Measurements from ENCODE around the gene NTRK3. TPM values are rescaled to one million over a fixed set of nuclear protein-coding genes. Genes with fewer than 3 reads are reported as not detected.

NTRK3 gene
- total and polyA plus RNA-seq, 4 donors = 0.21 to 2.9 (median 0.32) TPM

- Histone ChIP-seq H3K27ac (ENCODE audit: low read depth in 1 of 2, low read length in 2 of 2) (no peak overlapping the region), H3K9ac (ENCODE audit: low read depth in 1 of 2, low read length in 2 of 2) (no peak overlapping the region), H3K36me3 (ENCODE audit: control insufficient read depth in 4 of 4, insufficient read depth in 3 of 4, low read depth in 1 of 4, low read length in 3 of 4) (no peaks in the 10 kb centered on the region), H3K4me3 (ENCODE audit: low read depth in 1 of 3, low read length in 3 of 3) (no peak overlapping the region), H3K27me3 (ENCODE audit: control insufficient read depth in 4 of 4, insufficient read depth in 4 of 4, low read length in 3 of 4) (peaks cover 0 to 4% (median 0%) of the 10 kb centered on the region in 4 donors), H3K4me1 (ENCODE audit: control insufficient read depth in 4 of 4, insufficient read depth in 4 of 4, low read length in 3 of 4) (no peaks in the 10 kb centered on the region), H3K9me3 (ENCODE audit: control insufficient read depth in 4 of 4, low read length in 3 of 4) (peaks cover 0 to 2% (median 0%) of the 10 kb centered on the region in 4 donors)
- DNase-seq (ENCODE audit: low spot score) = no peak
- TF ChIP-seq ZBTB33 (IDR thresholded peaks at IDR 0.05) = no peak
- no peak for TF ChIP-seq HNF4A (conservative IDR thresholded peaks at IDR 0.05)
- no peak for TF ChIP-seq HNF4G (IDR thresholded peaks at IDR 0.05)
- TF ChIP-seq, protein P1, sequence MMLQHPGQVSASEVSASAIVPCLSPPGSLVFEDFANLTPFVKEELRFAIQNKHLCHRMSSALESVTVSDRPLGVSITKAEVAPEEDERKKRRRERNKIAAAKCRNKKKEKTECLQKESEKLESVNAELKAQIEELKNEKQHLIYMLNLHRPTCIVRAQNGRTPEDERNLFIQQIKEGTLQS (IDR thresholded peaks at IDR 0.05) = no peak
- no peak for TF ChIP-seq GABPA (IDR thresholded peaks at IDR 0.05 in 1 of 2, conservative IDR thresholded peaks at IDR 0.05 in 1 of 2)
- no peak for TF ChIP-seq REST (IDR thresholded peaks at IDR 0.05)
- TF ChIP-seq CTCF (IDR thresholded peaks at IDR 0.05; ENCODE audit: low read depth, low read length, missing input control) = no peak
- no peak for TF ChIP-seq FOXA1 (IDR thresholded peaks at IDR 0.05)
- no peak for TF ChIP-seq SP1 (IDR thresholded peaks at IDR 0.05)
- 73% methylated on average over 4 of the region's 4 CpGs for WGBS
These were observed 379.3 kb downstream of the NTRK3 start for GRCh38 chr15:87877114-87877810.

GRCh38 chr15:87874896-87875711, 381.4 kb downstream of the NTRK3 start:
- Histone ChIP-seq H3K27me3 (ENCODE audit: control insufficient read depth in 4 of 4, insufficient read depth in 4 of 4, low read length in 3 of 4) (no peaks in the 10 kb centered on the region), H3K9me3 (ENCODE audit: control insufficient read depth in 4 of 4, low read length in 3 of 4) (peaks cover 0 to 2% (median 0%) of the 10 kb centered on the region in 4 donors), H3K36me3 (ENCODE audit: control insufficient read depth in 4 of 4, insufficient read depth in 3 of 4, low read depth in 1 of 4, low read length in 3 of 4) (no peaks in the 10 kb centered on the region), H3K4me1 (ENCODE audit: control insufficient read depth in 4 of 4, insufficient read depth in 4 of 4, low read length in 3 of 4) (no peaks in the 10 kb centered on the region), H3K27ac (ENCODE audit: low read depth in 1 of 2, low read length in 2 of 2) (no peak overlapping the region), H3K9ac (ENCODE audit: low read depth in 1 of 2, low read length in 2 of 2) (no peak overlapping the region), H3K4me3 (ENCODE audit: low read depth in 1 of 3, low read length in 3 of 3) (no peak overlapping the region)
- WGBS = 30% methylated on average over 10 of the region's 10 CpGs
- TF ChIP-seq EGR1 (IDR thresholded peaks at IDR 0.05; ENCODE audit: low read depth in 2 of 2) = no peak
- no peak for DNase-seq (ENCODE audit: low spot score)
